GM19438 (cell line): ENCODE data around the gene ATP5ME.
"Not testable (repeated sequence)": the region's sequence is repeated elsewhere in the genome, so short reads cannot be mapped to it uniquely, and the experiment has no call there.

Experiments used
- ATAC-seq: cut with Tn5 transposase; IDR thresholded peaks from one replicate; pipeline ENCODE4 v1.9.1; 2021; ENCODE audit warnings: low read depth; ENCODE audit not compliant: unreplicated experiment

ATP5ME gene

GRCh38 chr4:674172-675035, at the start of gene ATP5ME, which contains the start of gene MYL5:
Gene ATP5ME, minus strand, starts transcription at chr4:674276. Its CDS starts 29 bp downstream, at chr4:674247.
Gene MYL5, plus strand, starts transcription at chr4:674542. Its CDS starts 3,485 bp downstream, at chr4:678027.
- ATAC-seq = peak; percentile 64

- ATAC-seq = no peak
Measured at GRCh38 chr4:722851-723360, 48.8 kb upstream of the ATP5ME start.

- no peak for ATAC-seq
Measured at GRCh38 chr4:722169-722725, 48.2 kb upstream of the ATP5ME start.

- no peak for ATAC-seq
Measured at GRCh38 chr4:721261-722168, 47.4 kb upstream of the ATP5ME start.

- ATAC-seq = no peak
Measured at GRCh38 chr4:720111-720860, 46.2 kb upstream of the ATP5ME start.

GRCh38 chr4:718460-718859, 44.4 kb upstream of the ATP5ME start:
- no peak for ATAC-seq

GRCh38 chr4:717601-718320, 43.7 kb upstream of the ATP5ME start:
- ATAC-seq = no peak

- no peak for ATAC-seq
Measured at GRCh38 chr4:714087-714486, 40.0 kb upstream of the ATP5ME start.

- ATAC-seq = no peak
Measured at GRCh38 chr4:712916-713632, 39.0 kb upstream of the ATP5ME start.

- no peak for ATAC-seq
Measured at GRCh38 chr4:712093-712492, 38.0 kb upstream of the ATP5ME start.

GRCh38 chr4:710916-711315, 36.8 kb upstream of the ATP5ME start:
- no peak for ATAC-seq

- ATAC-seq = no peak
Measured at GRCh38 chr4:710116-710515, 36.0 kb upstream of the ATP5ME start.

- ATAC-seq = no peak
Measured at GRCh38 chr4:709348-709747, 35.3 kb upstream of the ATP5ME start.

GRCh38 chr4:708631-708933, 34.5 kb upstream of the ATP5ME start:
- no peak for ATAC-seq

- no peak for ATAC-seq
Measured at GRCh38 chr4:707929-708630, 34.0 kb upstream of the ATP5ME start.

GRCh38 chr4:706834-707598, 32.9 kb upstream of the ATP5ME start:
- no peak for ATAC-seq

GRCh38 chr4:706083-706633, 32.1 kb upstream of the ATP5ME start:
- ATAC-seq = not testable (repeated sequence)
